ENCODE data around the gene GLIPR1L2. TPM values are rescaled to one million over a fixed set of nuclear protein-coding genes. Genes with fewer than 3 reads are reported as not detected.
A peak's percentile ranks its signal among the peaks of the same experiment; 100 is the strongest.

GLIPR1L2 gene
- total RNA-seq, 3 donors from 2014 or later (not counting 1 experiment from before 2014, with no cell fraction given): 0.75 to 1.7 (median 1.6) TPM

GRCh38 chr12:75480469-75480949 lies 89.6 kb downstream of the GLIPR1L2 start, which contains the start of gene GLIPR1:
TSS of gene GLIPR1 (plus strand) at chr12:75480755. CDS start at chr12:75480881, 126 bp downstream.
- H3K4me3 Mint-ChIP-seq: peak within 1 kb of the TSS; percentile 87
- WGBS (ENCODE audit: insufficient coverage): under 1% methylated on average over 6 of the region's 8 CpGs
- no peak for TF ChIP-seq CTCF (IDR thresholded peaks at IDR 0.05)

GRCh38 chr12:75481013-75481705 lies 90.3 kb downstream of the GLIPR1L2 start:
- WGBS (ENCODE audit: insufficient coverage): 0% methylated on average over 3 of the region's 5 CpGs
- Histone ChIP-seq H3K4me1 (ENCODE audit: control insufficient read depth, insufficient read depth, low read length) (peaks cover 35% of the 10 kb centered on the region), H3K36me3 (ENCODE audit: control insufficient read depth, insufficient read depth, low read length) (peaks cover 20% of the 10 kb centered on the region), H3K27me3 (ENCODE audit: control insufficient read depth, insufficient read depth, low read length) (no peaks in the 10 kb centered on the region), H3K27ac (ENCODE audit: low read length) (peak overlapping the region; percentile 90), H3K4me3 (ENCODE audit: low read length) (peak overlapping the region; percentile 84), H3K9me3 (ENCODE audit: control insufficient read depth, insufficient read depth, low read length) (no peaks in the 10 kb centered on the region)
- ATAC-seq: peak; percentile 11 to 34 (median 14)
- Mint-ChIP-seq H3K27me3 (ENCODE audit: low read depth in 2 of 2) (peaks cover 0 to 3% of the 10 kb centered on the region in 2 donors), H3K9me3 (peaks cover 0 to 2% of the 10 kb centered on the region in 2 donors), H3K4me3 (peak overlapping the region; percentile 87), H3K4me1 (peaks cover 70 to 78% of the 10 kb centered on the region in 2 donors), H3K27ac (peak overlapping the region; percentile 95 to 100), H3K36me3 (no peaks in the 10 kb centered on the region)
- no peak for DNase-seq
- no peak for TF ChIP-seq CTCF (IDR thresholded peaks at IDR 0.05)
- intact Hi-C loops (cut with micrococcal nuclease): loop anchor here (2.0 to 5.0 kb wide), 2 partner anchors 44 to 550 kb away; partner anchors contain the start of gene PHLDA1

More at GRCh38 chr12:75480469-75480949, 89.6 kb downstream of the GLIPR1L2 start, which contains the start of gene GLIPR1:
- H3K4me3 ChIP-seq (ENCODE audit: low read length): peak within 1 kb of the TSS; percentile 84
- peak within 1 kb of the TSS; percentile 90 for H3K27ac ChIP-seq (ENCODE audit: low read length)
- peaks cover 16% of the 10 kb centered on the region for H3K36me3 ChIP-seq (ENCODE audit: control insufficient read depth, insufficient read depth, low read length)
- H3K27me3 ChIP-seq (ENCODE audit: control insufficient read depth, insufficient read depth, low read length): no peaks in the 10 kb centered on the region
- Mint-ChIP-seq H3K36me3 (no peaks in the 10 kb centered on the region), H3K4me1 (peaks cover 70 to 72% of the 10 kb centered on the region in 2 donors), H3K27me3 (ENCODE audit: low read depth in 2 of 2) (peaks cover 0 to 3% of the 10 kb centered on the region in 2 donors), H3K27ac (peak within 1 kb of the TSS; percentile 95 to 100), H3K9me3 (peaks cover 0 to 2% of the 10 kb centered on the region in 2 donors)
- peak; percentile 81 to 88 (median 83) for ATAC-seq
- H3K4me1 ChIP-seq (ENCODE audit: control insufficient read depth, insufficient read depth, low read length): peaks cover 35% of the 10 kb centered on the region
- DNase-seq: peak; percentile 65 to 88
- intact Hi-C loops (cut with micrococcal nuclease): loop anchor here (1.0 to 5.0 kb wide), 3 partner anchors 43 to 550 kb away; partner anchors contain the start of genes GLIPR1L2 and PHLDA1
- no peaks in the 10 kb centered on the region for H3K9me3 ChIP-seq (ENCODE audit: control insufficient read depth, insufficient read depth, low read length)

- Mint-ChIP-seq H3K36me3 (no peaks in the 10 kb centered on the region), H3K4me3 (peak overlapping the region; percentile 87), H3K4me1 (peaks cover 75 to 83% of the 10 kb centered on the region in 2 donors), H3K27me3 (ENCODE audit: low read depth in 2 of 2) (peaks cover 0 to 3% of the 10 kb centered on the region in 2 donors), H3K9me3 (peaks cover 0 to 2% of the 10 kb centered on the region in 2 donors), H3K27ac (peak overlapping the region; percentile 95 to 100)
- peak overlapping the region; percentile 84 for H3K4me3 ChIP-seq (ENCODE audit: low read length)
- no peak for TF ChIP-seq CTCF (IDR thresholded peaks at IDR 0.05)
- peaks cover 22% of the 10 kb centered on the region for H3K36me3 ChIP-seq (ENCODE audit: control insufficient read depth, insufficient read depth, low read length)
- intact Hi-C loops (cut with micrococcal nuclease): loop anchor here (2.0 to 5.0 kb wide), 3 partner anchors 29 to 549 kb away; partner anchors contain the start of genes KRR1 and PHLDA1
- WGBS (ENCODE audit: insufficient coverage): 25% methylated on average over 4 of the region's 4 CpGs
- H3K4me1 ChIP-seq (ENCODE audit: control insufficient read depth, insufficient read depth, low read length): peaks cover 35% of the 10 kb centered on the region
- ATAC-seq (no peak), DNase-seq (peak in 1 of 2 donors; percentile 41)
- no peaks in the 10 kb centered on the region for H3K27me3 ChIP-seq (ENCODE audit: control insufficient read depth, insufficient read depth, low read length)
- peak overlapping the region; percentile 90 for H3K27ac ChIP-seq (ENCODE audit: low read length)
- H3K9me3 ChIP-seq (ENCODE audit: control insufficient read depth, insufficient read depth, low read length): no peaks in the 10 kb centered on the region
These were observed 90.9 kb downstream of the GLIPR1L2 start for GRCh38 chr12:75481774-75482173.

Other genes starting within 250 kb of the GLIPR1L2 start
- gene KCNC2, start 181.2 kb upstream of the GLIPR1L2 start, total RNA-seq: not detected
- gene CAPS2, start 60.8 kb upstream of the GLIPR1L2 start, total RNA-seq: 1 to 10 TPM; 9.2 to 9.6 (median 9.5) TPM
- not detected for gene GLIPR1L1, start 56.4 kb upstream of the GLIPR1L2 start, total RNA-seq
- 100 to 1,000 TPM; 106 to 120 (median 115) TPM for gene GLIPR1, start 89.7 kb downstream of the GLIPR1L2 start, total RNA-seq
- 100 to 1,000 TPM; 101 to 112 (median 106) TPM for gene KRR1, start 120.5 kb downstream of the GLIPR1L2 start, total RNA-seq

Measured in natural killer cell (primary cell).